Glomerular visceral epithelial cell (primary cell): ENCODE measurements around the gene LMAN1.

Experiments
- DNase-seq: peaks from one replicate; pipeline ENCODE4 v3.0.0-alpha.2; 2016; ENCODE audit errors: extremely low spot score

The LMAN1 gene

GRCh38 chr18:59358712-59359575, at the start of gene LMAN1:
Gene LMAN1 (minus strand): TSS chr18:59359265. CDS start chr18:59359244, 21 bp downstream.
- peak; percentile 97 for DNase-seq

- peak; percentile 86 for DNase-seq
Measured at GRCh38 chr18:59402432-59403090, 43.5 kb upstream of the LMAN1 start.

GRCh38 chr18:59400407-59400806, 41.3 kb upstream of the LMAN1 start:
- no peak for DNase-seq

GRCh38 chr18:59395226-59396175, 36.4 kb upstream of the LMAN1 start:
- DNase-seq: no peak

GRCh38 chr18:59393381-59393780, 34.3 kb upstream of the LMAN1 start:
- DNase-seq: no peak

- DNase-seq: no peak
Measured at GRCh38 chr18:59388817-59389216, 29.8 kb upstream of the LMAN1 start.

- no peak for DNase-seq
Measured at GRCh38 chr18:59387687-59388565, 28.9 kb upstream of the LMAN1 start.

GRCh38 chr18:59386909-59387686, 28.0 kb upstream of the LMAN1 start:
- DNase-seq: no peak

GRCh38 chr18:59385191-59385590, 26.1 kb upstream of the LMAN1 start:
- no peak for DNase-seq

GRCh38 chr18:59383851-59384250, 24.8 kb upstream of the LMAN1 start:
- no peak for DNase-seq

GRCh38 chr18:59382383-59382782, 23.3 kb upstream of the LMAN1 start:
- no peak for DNase-seq

- DNase-seq: no peak
Measured at GRCh38 chr18:59381949-59382348, 22.9 kb upstream of the LMAN1 start.

- DNase-seq: no peak
Measured at GRCh38 chr18:59380706-59381105, 21.6 kb upstream of the LMAN1 start.

GRCh38 chr18:59379772-59380522, 20.9 kb upstream of the LMAN1 start:
- no peak for DNase-seq

- no peak for DNase-seq
Measured at GRCh38 chr18:59377613-59378337, 18.7 kb upstream of the LMAN1 start.

GRCh38 chr18:59376351-59376935, 17.4 kb upstream of the LMAN1 start:
- DNase-seq: no peak

GRCh38 chr18:59374128-59374527, 15.1 kb upstream of the LMAN1 start:
- DNase-seq: no peak

GRCh38 chr18:59372975-59373374, 13.9 kb upstream of the LMAN1 start:
- DNase-seq: no peak
